Ishikawa (cell line): ENCODE measurements around the gene B3GAT1.

Experiments used
- CEBPB ChIP-seq: IDR thresholded peaks from 2 replicates; pipeline ENCODE4 v1.6.1; 2012
- CREB1 ChIP-seq: IDR thresholded peaks from 2 replicates; pipeline ENCODE4 v1.6.1; 2012; ENCODE audit warnings: low read depth
- EGR1 ChIP-seq: IDR thresholded peaks from 2 replicates; pipeline ENCODE4 v1.6.1; 2012
- EP300 ChIP-seq: IDR thresholded peaks from 2 replicates; pipeline ENCODE4 v1.6.1; 2012; ENCODE audit warnings: borderline replicate concordance
- FOXM1 ChIP-seq: IDR thresholded peaks from 2 replicates; pipeline ENCODE4 v1.6.1; 2012; ENCODE audit warnings: low read depth, borderline replicate concordance
- MAX ChIP-seq: IDR thresholded peaks from 2 replicates; pipeline ENCODE4 v1.6.1; 2012
- NFIC ChIP-seq: IDR thresholded peaks from 2 replicates; pipeline ENCODE4 v1.6.1; 2012
- RAD21 ChIP-seq: IDR thresholded peaks from 2 replicates; pipeline ENCODE4 v1.6.1; 2012; ENCODE audit warnings: low read depth
- REST ChIP-seq: IDR thresholded peaks from 2 replicates; pipeline ENCODE4 v1.6.1; 2012; ENCODE audit warnings: low read depth, mild to moderate bottlenecking
- TAF1 ChIP-seq: IDR thresholded peaks from 2 replicates; pipeline ENCODE4 v1.6.1; 2012; ENCODE audit warnings: low read depth, mild to moderate bottlenecking
- TCF12 ChIP-seq: IDR thresholded peaks from 2 replicates; pipeline ENCODE4 v1.6.1; 2012; ENCODE audit warnings: low read depth
- TEAD4 ChIP-seq: IDR thresholded peaks from 2 replicates; pipeline ENCODE4 v1.6.1; 2012
- USF1 ChIP-seq: IDR thresholded peaks from 2 replicates; pipeline ENCODE4 v1.6.1; 2012
- YY1 ChIP-seq: IDR thresholded peaks from 2 replicates; pipeline ENCODE4 v1.6.1; 2012; ENCODE audit warnings: low read depth
- ZBTB7A ChIP-seq: IDR thresholded peaks from 2 replicates; pipeline ENCODE4 v1.6.1; 2012; ENCODE audit warnings: low read depth

Gene B3GAT1

GRCh38 chr11:134347441-134347840 lies 64.6 kb downstream of the B3GAT1 start:
- no peak for TF ChIP-seq MAX
- no peak for TF ChIP-seq USF1
- TF ChIP-seq TCF12, result no peak
- no peak for TF ChIP-seq TEAD4
- TF ChIP-seq REST, result no peak
- no peak for TF ChIP-seq FOXM1
- TF ChIP-seq RAD21, result no peak

GRCh38 chr11:134346976-134347350 lies 65.1 kb downstream of the B3GAT1 start:
- no peak for TF ChIP-seq RAD21
- TF ChIP-seq USF1, result no peak
- no peak for TF ChIP-seq ZBTB7A
- no peak for TF ChIP-seq REST
- no peak for TF ChIP-seq CEBPB
- no peak for TF ChIP-seq EGR1
- no peak for TF ChIP-seq NFIC
- no peak for TF ChIP-seq TAF1
- no peak for TF ChIP-seq CREB1
- TF ChIP-seq YY1, result no peak
- TF ChIP-seq FOXM1, result no peak
- no peak for TF ChIP-seq TCF12
- no peak for TF ChIP-seq MAX
- no peak for TF ChIP-seq TEAD4

GRCh38 chr11:134346101-134346975 lies 65.7 kb downstream of the B3GAT1 start:
- TF ChIP-seq TAF1, result no peak

DNA sequence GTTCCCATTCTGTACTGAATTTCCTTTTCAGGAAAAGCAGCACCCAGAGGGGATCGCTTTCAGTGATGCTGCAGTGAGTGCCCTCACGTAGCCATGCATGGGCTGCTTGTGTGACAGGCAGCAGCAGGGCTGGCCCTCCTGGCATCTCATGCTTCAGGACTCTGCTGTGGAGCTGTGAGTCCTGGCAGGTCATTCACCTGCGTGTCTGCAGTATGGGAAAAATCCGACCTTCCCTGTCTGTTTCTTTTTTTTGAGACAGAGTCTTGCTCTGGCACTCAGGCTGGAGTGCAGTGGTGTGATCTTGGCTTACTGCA lies 66.8 kb downstream of the B3GAT1 start:
- TF ChIP-seq RAD21 (no peak), EGR1 (no peak), MAX (no peak)

- no peak for TF ChIP-seq EP300
- TF ChIP-seq RAD21, result no peak
- no peak for TF ChIP-seq TEAD4
- TF ChIP-seq NFIC, result no peak
- no peak for TF ChIP-seq USF1
- no peak for TF ChIP-seq YY1
- no peak for TF ChIP-seq REST
- TF ChIP-seq MAX, result no peak
- TF ChIP-seq CREB1, result no peak
Measured at GRCh38 chr11:134343646-134344045, 68.4 kb downstream of the B3GAT1 start.
